GM18867 (cell line): ENCODE results near the gene RBMS1.

Experiments
- ATAC-seq: cut with Tn5 transposase; IDR thresholded peaks from one replicate; pipeline ENCODE4 v1.9.1; 2021; ENCODE audit warnings: mild to moderate bottlenecking, moderate library complexity; ENCODE audit not compliant: unreplicated experiment

RBMS1 gene

DNA sequence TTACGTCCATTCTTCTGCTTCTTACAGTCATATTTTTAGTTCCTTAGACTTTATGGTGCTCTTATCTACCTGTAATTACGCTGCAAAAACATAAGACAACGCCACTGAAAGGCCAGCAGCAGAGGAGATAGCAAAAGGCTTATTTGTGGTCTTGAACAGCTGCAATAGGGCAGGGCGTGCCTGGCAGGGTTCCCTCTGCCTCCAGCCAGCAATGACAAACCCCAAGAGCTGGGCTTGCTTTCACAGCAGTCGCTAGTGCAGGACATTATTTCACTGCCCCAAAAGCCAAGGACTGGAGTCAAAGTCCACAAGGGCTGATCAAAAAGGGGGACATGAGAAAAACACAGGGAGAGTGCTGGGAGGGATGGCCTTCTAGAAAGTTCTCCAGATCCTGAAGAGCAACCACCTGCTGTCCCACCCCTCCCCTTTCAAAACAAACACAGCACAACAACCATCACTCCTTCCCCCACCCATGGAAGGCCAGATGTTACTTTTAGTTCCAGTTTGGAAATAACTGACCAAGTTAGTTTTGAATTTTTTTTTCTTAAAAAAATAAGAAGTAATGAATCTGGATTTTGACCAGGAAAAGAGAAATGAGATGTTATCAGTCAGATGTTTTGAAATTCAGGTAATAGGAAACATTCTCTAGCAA, 127.8 kb downstream of the RBMS1 start:
- no peak for ATAC-seq

DNA sequence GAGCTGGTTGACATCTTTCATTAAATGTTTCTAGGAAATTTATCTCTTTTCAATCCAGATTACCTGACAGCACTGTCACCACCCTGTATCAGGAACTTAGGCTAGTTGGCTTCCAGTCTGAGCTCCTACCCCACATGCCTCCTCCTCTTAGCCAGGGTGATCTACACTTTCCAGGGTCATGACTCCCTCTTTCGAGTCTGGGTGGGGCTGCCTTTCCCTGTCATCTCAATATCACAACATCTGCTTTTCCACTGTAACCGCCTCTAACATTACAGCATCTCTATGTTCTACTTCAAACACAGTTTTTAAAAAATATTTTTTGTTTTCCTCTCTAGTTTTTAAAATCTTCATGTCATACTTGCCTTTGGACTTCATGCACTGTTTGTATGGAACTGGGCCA, 129.2 kb downstream of the RBMS1 start:
- no peak for ATAC-seq

DNA sequence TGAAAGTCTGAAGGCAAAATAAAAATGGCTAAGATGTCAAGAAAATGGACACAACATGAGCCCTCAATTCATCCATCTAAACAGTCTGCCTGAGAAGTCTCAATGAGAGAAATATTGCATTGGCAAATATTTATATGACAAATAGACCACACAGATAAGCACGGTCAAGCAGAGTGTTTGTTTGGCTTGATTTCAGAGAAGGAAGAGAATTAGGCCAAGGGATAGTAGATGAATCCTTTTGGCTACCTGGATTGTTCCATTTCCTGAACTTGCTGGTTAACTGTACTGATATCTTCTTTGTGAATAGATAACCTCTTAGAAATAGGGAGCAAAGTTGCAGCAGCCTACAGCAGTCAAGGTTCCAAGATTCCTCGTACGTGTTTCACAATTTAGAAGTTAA, 129.6 kb downstream of the RBMS1 start:
- ATAC-seq = no peak

GRCh38 chr2:160363055-160363454, 130.6 kb downstream of the RBMS1 start:
- no peak for ATAC-seq

- ATAC-seq = no peak
Measured at GRCh38 chr2:160362541-160362940, 131.1 kb downstream of the RBMS1 start.

- no peak for ATAC-seq
Measured at GRCh38 chr2:160362018-160362417, 131.6 kb downstream of the RBMS1 start.

- ATAC-seq = no peak
Measured at GRCh38 chr2:160360089-160360757, 133.4 kb downstream of the RBMS1 start.

DNA sequence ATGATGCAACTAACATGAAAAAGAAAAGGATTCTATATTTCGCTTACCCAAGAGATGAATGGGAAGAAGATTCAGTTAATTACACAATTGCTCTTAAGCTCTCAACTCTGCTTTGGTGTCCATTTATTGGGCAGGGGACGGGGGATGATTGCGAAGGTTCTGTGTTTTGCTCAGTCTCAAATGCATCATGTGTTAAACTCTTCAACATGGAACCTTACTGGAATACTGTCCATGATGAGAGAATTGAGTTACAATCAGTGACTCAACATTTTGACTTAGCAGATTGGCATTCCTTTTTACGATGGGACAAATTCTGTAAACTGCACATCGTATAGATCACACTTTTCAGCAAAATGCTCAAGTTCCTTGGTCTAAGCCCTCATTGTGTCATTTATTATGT, 135.6 kb downstream of the RBMS1 start:
- ATAC-seq = no peak

- ATAC-seq = no peak
Measured at GRCh38 chr2:160356485-160356884, 137.1 kb downstream of the RBMS1 start.

DNA sequence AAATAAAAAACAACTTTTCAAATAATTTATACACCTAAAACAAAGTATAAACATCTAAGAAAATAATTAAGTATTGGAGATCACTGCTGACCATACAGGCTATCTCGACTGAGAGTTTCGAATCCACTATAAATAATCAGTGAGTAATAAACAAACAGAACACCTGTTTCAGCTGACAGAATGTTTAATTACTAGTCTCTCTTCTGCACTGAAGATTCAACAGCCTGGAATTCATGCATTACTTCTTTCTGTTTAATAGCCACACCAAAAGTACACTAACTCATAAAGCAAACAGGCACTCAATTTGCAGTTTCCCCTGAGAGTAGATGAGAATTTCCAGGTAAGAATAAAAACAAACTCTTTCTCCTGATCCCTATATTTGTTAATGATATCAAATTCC, 138.5 kb downstream of the RBMS1 start:
- ATAC-seq = no peak

- ATAC-seq = no peak
Measured at GRCh38 chr2:160354677-160355076, 138.9 kb downstream of the RBMS1 start.

- no peak for ATAC-seq
Measured at GRCh38 chr2:160353813-160354212, 139.8 kb downstream of the RBMS1 start.

DNA sequence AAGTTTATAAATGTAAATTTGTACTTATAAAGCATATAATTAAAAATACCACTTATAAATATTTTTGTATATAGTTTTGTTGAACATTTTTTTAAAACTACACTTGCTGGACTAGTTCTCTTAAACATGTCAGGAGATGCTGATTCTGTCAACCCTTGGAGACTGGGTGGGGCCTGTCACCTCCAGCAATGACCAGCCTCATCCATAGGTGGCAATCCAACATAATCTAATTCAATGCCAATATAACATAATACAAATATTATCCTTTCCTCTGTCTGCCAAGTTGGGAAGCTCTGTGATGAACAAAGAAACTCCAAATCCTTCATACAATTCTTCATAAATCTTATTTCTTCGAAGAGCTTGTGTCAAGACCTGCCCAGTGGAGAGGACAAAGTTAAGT, 140.4 kb downstream of the RBMS1 start:
- ATAC-seq = peak; percentile 74

- ATAC-seq = no peak
Measured at GRCh38 chr2:160352500-160352899, 141.1 kb downstream of the RBMS1 start.

- no peak for ATAC-seq
Measured at GRCh38 chr2:160351956-160352355, 141.7 kb downstream of the RBMS1 start.

DNA sequence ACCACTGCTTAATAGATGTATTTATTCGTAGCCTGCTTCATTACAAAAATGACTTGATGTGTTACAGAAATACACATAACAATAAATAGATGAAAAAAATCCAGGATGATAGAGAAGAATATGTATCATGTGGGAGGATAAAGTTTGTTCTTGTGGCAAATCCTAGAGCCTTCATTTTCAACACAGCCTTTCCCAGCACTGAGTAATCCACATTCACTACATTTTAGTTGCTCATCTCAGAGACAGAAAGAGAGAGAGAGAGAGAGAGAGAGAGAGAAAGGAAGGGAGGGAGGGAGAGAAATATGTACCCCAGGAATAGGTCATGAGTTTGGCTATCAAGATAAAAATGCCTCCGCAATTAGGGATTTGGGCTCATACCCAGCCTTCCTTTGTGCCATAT, 144.3 kb downstream of the RBMS1 start:
- no peak for ATAC-seq

GRCh38 chr2:160347269-160347863, 146.2 kb downstream of the RBMS1 start:
- no peak for ATAC-seq

DNA sequence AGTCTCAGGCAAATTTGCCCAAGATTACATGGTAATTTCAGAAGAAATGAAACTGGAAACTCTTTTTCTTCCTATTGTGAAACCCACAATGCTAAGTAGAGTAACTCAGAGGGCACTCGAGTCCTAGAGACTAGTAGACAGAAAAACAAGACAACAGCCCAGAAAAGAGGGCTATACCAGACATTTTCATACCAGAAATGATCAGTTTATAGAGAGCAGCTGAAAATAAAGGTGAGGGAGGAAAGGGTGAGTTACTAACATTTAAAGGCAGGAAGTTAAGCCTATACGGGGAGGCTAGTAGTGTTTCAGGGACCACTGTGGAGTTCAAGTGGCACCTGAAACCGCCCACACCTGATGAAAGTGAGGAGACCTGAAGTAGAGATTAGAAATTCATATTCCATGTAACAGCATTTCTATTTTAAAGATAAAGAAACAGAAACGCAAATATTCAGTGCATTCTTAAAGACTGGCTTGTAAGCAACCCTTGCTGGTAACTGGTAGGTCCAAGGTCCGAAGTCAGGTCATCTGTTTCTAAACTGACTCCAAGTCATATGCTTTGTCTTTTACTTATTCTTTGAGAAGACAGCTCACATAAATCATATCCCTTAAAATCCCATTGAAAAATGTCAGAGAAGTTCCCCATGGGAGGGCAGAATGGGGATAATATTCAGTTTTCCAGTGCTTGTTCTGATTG, 148.4 kb downstream of the RBMS1 start:
- ATAC-seq = peak; percentile 53

DNA sequence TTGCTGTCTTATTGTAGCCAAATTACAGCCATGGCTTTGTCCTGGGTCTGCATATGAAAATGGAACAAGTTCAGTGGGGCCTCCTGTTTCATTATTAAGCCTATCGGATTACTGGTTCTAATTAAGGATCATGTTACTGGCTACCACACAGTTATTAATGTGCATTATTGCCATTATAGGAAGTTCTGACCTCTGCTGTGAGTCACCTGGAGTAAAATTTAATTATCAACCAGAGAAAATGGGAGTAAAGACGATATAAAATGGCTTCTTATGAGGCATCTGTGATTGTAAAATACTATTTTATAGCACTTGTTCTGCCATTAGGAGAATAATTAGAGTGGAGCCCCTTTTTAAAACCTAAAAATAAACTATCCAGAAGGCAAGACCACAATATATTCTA, 150.2 kb downstream of the RBMS1 start:
- no peak for ATAC-seq

DNA sequence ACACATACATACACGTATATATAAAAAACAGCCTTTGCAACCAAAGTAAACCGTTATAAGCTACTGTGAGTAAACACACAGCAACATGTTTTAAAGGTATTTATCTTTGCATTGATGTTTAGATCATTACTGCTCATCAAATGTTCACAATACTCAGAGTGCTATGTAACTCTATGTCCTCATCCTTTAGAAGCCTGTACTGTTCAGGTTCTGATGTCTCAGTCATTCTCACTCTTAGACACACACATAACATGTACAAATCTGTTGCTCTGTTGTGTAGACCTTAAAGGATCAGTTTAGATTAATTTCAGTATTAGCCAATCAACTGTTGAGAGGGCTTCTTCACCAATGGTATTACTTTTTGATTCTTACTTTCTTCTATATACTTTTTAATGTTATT, 153.9 kb downstream of the RBMS1 start:
- ATAC-seq = no peak

GRCh38 chr2:160338901-160339685, 154.5 kb downstream of the RBMS1 start:
- ATAC-seq = no peak
